NAMALWA (cell line): ENCODE data around the gene TIMP2.

Experiments
- DNase-seq: peaks from one replicate; pipeline ENCODE4 v3.0.0-alpha.2; 2015; ENCODE audit warnings: low spot score

TIMP2 gene

GRCh38 chr17:78812855-78813254 is 112.3 kb downstream of the TIMP2 start:
- DNase-seq = no peak

DNA sequence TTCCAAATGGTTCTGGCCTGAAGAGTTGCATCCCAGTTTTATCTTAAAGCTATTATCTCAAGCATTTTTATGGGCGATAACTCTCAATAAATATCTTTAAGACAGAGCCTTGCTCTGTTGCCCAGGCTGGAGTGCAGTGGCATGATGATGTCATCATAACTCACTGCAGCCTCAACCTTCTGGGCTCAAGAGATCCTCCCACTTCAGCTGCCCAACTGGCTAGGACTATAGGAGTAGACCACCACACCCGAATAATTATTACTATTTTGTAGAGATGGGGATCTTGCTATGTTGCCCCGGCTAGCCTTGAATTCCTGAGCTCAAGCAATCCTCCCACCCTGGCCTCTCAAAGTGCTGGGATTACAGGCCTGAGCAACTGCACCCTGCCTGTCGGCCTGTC is 117.0 kb downstream of the TIMP2 start:
- no peak for DNase-seq

DNA sequence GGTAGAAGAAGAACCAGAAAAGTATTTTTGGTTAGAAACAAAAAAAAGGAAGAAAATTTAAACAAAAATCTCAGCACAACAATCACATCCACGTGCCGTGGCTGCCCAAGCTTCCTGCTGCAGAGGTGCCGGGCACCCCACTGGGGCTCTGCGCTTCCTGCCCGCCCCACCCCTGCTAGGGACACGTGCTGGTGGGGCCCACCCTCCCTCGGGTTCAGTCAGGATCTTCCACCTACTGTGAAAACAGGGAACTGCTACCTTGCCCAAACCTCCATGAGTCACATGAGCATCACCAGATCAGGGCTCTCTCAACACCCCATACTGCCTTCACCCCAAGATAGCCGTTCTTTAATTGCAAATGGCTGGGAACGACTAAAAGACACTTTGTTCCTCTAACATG is 118.7 kb downstream of the TIMP2 start:
- DNase-seq = peak; percentile 24

DNA sequence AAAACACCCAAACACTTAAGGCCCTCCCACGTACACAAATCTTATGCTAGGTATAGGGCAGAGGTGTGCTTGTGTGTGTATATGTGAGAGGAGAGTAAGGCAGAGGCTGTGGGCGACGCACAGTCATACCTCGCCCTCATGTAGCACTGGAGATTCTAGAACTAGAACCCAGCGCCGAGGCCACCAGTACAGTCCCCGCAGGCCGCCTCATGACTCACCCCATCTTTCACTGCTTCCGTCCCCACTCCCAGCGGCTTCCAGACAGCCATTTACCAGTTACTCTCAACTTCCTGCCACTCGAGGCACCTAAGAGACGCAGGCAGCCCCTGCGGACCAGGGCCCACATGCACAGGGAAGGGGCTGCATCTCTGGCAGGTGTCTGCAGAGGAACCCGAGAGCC is 119.9 kb downstream of the TIMP2 start:
- DNase-seq = no peak

DNA sequence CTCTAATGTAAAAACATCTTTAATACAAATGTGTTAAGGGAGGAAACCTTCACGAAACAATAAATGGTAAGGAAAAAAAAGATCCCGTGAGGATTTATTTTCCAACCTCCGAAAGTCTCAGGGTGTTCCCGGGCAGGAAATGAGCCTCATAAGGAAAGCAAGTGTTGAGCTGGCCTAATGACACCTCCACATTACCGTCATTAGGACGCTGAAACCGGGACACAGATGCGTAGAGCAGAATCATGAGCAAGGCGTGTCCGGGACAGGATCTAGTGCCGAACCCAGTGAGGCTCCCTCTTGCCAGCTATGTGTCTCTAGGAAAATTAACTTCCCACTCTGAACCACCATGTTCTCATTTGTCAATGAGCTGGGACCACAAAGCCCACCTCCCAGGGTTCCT is 120.4 kb downstream of the TIMP2 start:
- no peak for DNase-seq

DNA sequence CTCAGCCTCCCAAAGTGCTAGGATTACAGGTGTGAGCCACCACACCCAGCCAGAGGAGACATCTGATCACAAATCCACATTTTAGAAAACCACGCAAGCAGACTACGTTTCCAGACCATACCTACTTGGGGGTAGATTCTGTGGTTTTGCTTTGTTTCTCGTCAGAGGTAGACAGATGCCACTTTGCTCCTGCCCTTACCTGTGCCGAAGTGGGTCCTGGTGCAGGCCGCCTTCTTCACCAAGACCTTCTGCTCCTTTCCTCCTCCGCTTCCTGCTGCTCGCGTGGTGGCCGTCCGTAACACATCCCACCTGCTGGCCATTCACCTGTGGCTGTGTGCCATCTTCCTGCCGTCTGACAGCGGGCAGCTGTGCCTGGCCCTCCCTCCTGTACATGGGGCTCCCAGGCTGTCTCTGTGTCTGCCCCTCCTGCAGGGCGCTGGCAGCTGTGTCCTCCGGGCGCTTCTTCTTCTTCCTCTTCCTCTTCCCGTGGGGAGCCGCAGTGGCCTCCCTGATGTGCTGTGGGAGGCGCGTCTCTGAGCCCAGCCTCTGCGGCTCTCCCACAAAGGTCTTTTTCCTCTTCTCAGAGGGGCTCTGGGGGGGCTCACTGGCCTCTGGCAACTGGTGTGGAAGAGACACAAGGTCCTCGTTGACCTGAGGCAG is 121.9 kb downstream of the TIMP2 start:
- DNase-seq = no peak
